ENCODE data around the gene NDUFAF2. TPM values are rescaled to one million over a fixed set of nuclear protein-coding genes. Genes with fewer than 3 reads are reported as not detected.

Gene NDUFAF2
- total RNA-seq, 2 donors from 2014 or later: 20.9 to 36.0 TPM

DNA sequence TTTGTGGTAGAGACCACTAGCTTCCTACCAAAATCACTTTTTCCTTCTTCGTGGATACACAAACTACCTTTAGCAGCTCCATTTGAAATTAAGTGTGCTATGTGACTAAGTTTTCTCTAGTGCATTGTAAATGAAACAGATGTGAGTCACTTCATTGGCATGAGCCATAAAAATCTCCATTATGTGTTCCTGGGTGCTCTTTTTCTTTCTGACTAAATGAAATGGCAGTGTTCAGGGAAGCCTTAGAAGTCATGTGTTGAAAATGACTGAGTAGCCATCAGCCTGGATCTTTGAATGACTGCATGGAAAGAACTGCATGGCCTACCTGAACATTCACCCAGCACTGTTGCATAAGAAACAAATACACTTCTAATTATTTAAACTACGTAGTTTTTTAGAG is 107.9 kb downstream of the NDUFAF2 start:
- Histone ChIP-seq H3K4me3 (no peak overlapping the region), H3K9ac (ENCODE audit: low read depth in 2 of 2, low read length in 2 of 2) (no peak overlapping the region), H3K27ac (no peak overlapping the region), H3K36me3 (no peaks in the 10 kb centered on the region), H3K4me1 (no peaks in the 10 kb centered on the region), H3K9me3 (no peaks in the 10 kb centered on the region), H3K27me3 (no peaks in the 10 kb centered on the region)
- DNase-seq: no peak
- TF ChIP-seq, protein P1, sequence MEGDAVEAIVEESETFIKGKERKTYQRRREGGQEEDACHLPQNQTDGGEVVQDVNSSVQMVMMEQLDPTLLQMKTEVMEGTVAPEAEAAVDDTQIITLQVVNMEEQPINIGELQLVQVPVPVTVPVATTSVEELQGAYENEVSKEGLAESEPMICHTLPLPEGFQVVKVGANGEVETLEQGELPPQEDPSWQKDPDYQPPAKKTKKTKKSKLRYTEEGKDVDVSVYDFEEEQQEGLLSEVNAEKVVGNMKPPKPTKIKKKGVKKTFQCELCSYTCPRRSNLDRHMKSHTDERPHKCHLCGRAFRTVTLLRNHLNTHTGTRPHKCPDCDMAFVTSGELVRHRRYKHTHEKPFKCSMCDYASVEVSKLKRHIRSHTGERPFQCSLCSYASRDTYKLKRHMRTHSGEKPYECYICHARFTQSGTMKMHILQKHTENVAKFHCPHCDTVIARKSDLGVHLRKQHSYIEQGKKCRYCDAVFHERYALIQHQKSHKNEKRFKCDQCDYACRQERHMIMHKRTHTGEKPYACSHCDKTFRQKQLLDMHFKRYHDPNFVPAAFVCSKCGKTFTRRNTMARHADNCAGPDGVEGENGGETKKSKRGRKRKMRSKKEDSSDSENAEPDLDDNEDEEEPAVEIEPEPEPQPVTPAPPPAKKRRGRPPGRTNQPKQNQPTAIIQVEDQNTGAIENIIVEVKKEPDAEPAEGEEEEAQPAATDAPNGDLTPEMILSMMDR (IDR thresholded peaks at IDR 0.05): no peak
- intact Hi-C loops (cut with DNase I): loop anchor here (10.0 kb wide), 1 partner anchor 602 kb away; no protein-coding TSS in a partner anchor

DNA sequence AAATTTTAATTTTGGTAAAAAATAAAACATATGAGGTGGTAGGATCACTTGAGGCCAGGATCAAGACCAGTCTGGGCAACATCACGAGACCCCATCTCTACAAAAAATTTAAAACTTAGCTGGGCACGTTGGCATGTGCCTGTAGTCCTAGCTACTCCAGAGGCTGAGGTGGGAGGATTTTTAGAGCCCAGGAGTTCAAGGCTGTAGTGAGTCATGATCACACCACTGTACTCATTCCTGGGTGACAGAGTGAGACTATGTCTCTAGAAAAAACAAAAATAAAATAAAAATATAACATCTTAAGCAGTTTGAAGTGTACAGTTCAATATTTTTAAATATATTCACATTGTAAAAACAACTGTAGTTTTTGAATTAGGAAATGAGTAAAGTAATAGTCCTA is 108.9 kb downstream of the NDUFAF2 start:
- Histone ChIP-seq H3K9me3 (no peaks in the 10 kb centered on the region), H3K27me3 (no peaks in the 10 kb centered on the region), H3K9ac (ENCODE audit: low read depth in 2 of 2, low read length in 2 of 2) (no peak overlapping the region), H3K4me1 (no peaks in the 10 kb centered on the region), H3K4me3 (no peak overlapping the region), H3K36me3 (no peaks in the 10 kb centered on the region), H3K27ac (no peak overlapping the region)
- TF ChIP-seq, protein P1 (IDR thresholded peaks at IDR 0.05): no peak
- intact Hi-C loops (cut with DNase I): loop anchor here (10.0 kb wide), 1 partner anchor 601 kb away; no protein-coding TSS in a partner anchor
- no peak for DNase-seq

DNA sequence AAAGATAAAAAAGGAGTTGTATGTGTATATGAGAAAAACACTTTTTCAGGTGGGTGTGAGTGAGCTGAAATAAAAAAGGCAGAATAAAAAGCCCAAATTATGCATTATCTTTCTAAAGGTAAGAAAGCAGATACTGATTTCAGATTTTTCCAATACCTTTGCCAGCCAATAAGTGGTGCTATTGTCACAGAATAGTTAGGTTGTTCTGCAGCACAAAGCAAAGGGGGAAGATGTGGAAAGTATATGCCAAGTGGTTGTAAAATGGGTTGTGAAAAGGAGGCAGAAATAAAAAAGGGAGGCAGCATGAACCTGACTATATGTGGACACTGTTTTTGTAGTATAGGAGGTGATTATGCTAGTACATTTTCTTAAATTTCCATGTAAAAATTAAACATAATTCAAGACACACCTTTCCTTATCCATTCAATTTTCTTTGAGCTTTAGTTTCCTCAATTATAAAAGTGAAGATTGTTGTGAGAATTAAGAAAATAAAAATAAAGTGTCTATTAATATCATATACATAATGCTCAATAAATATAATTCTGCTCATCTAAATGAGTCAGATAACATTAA is 110.5 kb downstream of the NDUFAF2 start:
- DNase-seq: no peak
- Histone ChIP-seq H3K9me3 (no peaks in the 10 kb centered on the region), H3K9ac (ENCODE audit: low read depth in 2 of 2, low read length in 2 of 2) (no peak overlapping the region), H3K36me3 (no peaks in the 10 kb centered on the region), H3K4me3 (no peak overlapping the region), H3K27ac (no peak overlapping the region), H3K4me1 (no peaks in the 10 kb centered on the region), H3K27me3 (no peaks in the 10 kb centered on the region)
- intact Hi-C loops (cut with DNase I): loop anchor here (5.0 to 10.0 kb wide), 2 partner anchors 87 to 599 kb away; no protein-coding TSS in a partner anchor
- TF ChIP-seq, protein P1 (IDR thresholded peaks at IDR 0.05): peak; percentile 51

DNA sequence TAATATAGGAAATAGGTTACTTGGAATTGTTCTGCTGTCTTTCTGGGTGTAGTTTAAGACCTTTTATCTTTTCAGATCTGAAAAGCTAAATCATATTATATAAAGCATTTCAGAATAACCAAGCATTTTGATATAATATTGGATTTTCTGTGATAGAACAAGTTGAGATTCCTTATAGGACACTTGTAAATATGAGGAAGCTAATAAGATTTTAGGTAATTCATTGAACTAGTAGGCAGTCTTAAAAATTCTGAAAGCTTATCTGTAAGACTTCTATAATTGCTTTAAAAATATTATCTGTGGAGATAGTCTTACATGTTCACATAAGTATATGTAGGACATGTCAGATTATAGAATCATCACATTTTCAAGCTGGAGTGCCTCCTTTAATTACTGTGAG is 114.5 kb downstream of the NDUFAF2 start:
- Histone ChIP-seq H3K27ac (no peak overlapping the region), H3K27me3 (no peaks in the 10 kb centered on the region), H3K4me3 (no peak overlapping the region), H3K9me3 (no peaks in the 10 kb centered on the region), H3K9ac (ENCODE audit: low read depth in 2 of 2, low read length in 2 of 2) (no peak overlapping the region), H3K36me3 (no peaks in the 10 kb centered on the region), H3K4me1 (no peaks in the 10 kb centered on the region)
- no peak for DNase-seq
- TF ChIP-seq, protein P1 (IDR thresholded peaks at IDR 0.05): no peak
- intact Hi-C loops (cut with DNase I): loop anchor here (5.0 to 10.0 kb wide), 2 partner anchors 83 to 595 kb away; no protein-coding TSS in a partner anchor

DNA sequence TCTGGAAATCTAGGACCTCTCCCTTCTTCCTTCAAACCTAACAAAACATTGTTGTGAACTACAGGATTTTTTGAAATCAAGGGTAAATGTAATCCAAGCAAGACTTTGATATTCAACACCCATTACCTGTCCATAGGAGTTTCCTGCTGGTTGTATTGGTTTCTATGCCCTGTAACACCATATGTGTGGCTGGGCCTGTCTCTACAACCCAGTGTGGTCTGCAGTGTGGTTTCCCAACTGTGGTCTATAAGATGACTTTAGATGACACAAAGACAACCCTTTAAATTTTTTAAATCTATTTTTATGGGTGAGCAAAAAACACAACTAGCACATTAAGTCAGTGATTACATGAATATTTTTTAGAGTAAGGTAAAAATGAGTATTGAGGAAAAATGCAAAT is 124.1 kb downstream of the NDUFAF2 start:
- TF ChIP-seq, protein P1 (IDR thresholded peaks at IDR 0.05): no peak
- Histone ChIP-seq H3K4me1 (no peaks in the 10 kb centered on the region), H3K9ac (ENCODE audit: low read depth in 2 of 2, low read length in 2 of 2) (no peak overlapping the region), H3K4me3 (no peak overlapping the region), H3K27ac (no peak overlapping the region), H3K27me3 (no peaks in the 10 kb centered on the region), H3K9me3 (no peaks in the 10 kb centered on the region), H3K36me3 (no peaks in the 10 kb centered on the region)
- no peak for DNase-seq
- intact Hi-C loops (cut with DNase I): no loop called here

Measured in colonic mucosa (tissue), 4 donors.